ENCODE measurements around the gene TSPEAR.

The TSPEAR gene

GRCh38 chr21:44462086-44462833 lies 249.1 kb downstream of the TSPEAR start:
- DNase-seq (ENCODE audit: low spot score) = no peak

DNA sequence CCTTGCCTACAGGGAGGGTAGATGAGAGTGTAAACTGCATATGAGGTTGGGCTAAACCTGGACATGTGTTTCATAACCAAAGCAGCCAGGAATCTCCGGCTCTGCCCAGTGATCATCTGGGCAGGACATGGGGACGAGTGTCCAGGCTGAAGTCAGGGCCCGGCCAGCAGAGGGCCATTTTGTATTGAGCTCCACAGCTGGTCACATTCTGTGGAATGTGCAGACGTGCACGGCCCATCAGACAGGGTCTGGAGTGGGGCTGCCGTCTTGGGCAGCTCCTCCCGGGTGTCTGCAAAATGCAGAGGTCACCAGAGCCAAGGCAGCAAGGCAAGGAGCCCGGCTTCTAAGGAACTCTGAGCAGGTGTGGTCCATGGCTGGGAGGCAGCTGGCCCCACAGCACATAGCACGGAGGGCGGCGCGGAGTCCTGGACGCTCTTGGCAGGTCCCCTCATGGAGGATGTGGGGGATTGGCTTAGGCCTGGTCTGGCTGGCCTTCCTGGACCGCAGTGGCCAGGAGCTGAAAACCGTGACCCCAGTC lies 249.8 kb downstream of the TSPEAR start:
- no peak for DNase-seq (ENCODE audit: low spot score)

GRCh38 chr21:44461005-44461404 lies 250.4 kb downstream of the TSPEAR start:
- no peak for DNase-seq (ENCODE audit: low spot score)

DNA sequence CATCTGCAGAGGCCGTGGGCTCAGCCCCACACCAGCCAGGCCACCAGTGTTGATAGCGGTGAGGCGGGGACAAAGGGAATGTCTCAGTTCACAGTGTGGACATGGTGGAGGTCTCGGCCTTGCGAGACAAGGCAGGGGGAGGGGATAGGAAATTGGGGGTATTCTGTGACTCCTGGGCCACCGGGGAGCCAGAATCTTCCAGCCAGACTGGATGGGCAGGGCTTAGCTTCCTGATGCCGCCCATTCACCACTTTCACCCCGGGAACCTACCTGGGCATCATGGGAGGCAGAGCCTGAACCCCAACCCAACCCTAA lies 251.0 kb downstream of the TSPEAR start:
- DNase-seq (ENCODE audit: low spot score) = no peak

DNA sequence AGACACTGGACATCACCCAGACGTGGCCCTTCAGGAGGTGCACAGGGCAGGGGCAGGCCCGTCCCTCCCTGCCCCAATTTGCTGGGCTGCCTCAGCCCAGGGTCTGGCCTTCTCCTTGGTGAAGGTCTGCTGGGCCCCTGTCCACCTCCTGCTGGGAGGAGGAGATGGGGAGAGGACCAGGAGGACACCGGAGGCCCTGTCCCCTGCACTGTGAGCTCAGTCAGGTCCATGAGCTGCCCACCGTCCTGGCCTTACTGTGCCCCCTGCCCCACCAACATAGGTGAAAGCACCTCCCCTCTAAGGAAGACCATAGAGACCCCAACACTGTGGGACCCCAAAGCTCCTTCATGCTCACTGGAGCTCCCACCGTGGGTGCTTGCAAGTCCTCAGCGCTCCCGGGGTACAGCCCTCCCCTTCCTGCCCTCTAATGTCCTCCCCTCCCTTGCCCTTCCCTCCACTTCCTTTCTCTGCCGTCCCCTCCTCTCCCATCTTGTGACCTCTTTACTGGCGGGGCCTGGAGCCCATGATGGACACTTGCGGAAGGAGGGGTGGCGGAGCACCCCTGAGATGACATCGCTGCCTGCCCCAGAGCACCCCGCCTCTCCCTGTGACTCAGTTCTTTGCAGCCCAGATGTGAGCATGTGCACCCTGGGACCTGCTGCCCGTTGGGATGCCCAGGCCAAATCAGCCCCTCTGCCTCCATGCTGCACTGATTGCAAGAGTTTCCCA lies 251.5 kb downstream of the TSPEAR start:
- no peak for DNase-seq (ENCODE audit: low spot score)

DNA sequence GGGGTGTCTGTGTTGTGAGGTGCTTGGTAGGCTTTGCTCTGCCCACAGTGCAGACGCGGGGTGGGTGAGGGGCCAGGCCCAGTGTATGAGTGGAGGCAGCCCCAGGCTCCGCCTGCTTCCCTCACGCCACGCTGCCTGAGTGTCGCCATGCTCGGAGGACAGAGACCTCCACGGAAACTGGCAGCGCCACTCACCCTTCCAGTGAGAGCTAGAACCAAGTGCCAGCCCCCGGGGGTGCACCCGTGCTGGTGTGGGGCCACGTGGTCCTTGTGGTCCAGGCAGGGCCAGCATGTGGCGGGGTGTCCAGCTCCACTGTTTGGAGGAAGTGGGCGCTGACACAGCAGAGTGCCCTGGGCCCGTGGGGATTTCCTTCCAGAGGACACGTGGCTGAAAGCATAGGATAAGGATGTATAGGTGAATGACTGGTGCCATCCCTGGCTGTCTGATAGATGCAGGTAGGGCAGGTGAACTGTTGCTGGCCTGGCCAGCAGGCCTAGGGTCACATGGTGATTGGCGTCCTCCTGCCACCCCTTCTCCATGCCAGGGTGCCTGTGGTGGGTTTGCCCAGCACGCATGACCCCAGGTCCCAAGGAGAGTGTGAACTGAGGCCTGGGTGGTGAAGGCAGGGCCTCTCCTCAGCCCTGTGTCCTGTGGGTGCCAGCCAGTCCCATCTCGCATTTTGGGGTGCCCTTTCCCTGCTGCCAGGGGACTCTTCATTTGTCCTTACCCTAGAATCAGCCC lies 252.2 kb downstream of the TSPEAR start:
- no peak for DNase-seq (ENCODE audit: low spot score)

- DNase-seq (ENCODE audit: low spot score) = no peak
Observed at GRCh38 chr21:44456915-44457736, 254.2 kb downstream of the TSPEAR start.

- no peak for DNase-seq (ENCODE audit: low spot score)
Observed at GRCh38 chr21:44456214-44456914, 255.0 kb downstream of the TSPEAR start.

DNA sequence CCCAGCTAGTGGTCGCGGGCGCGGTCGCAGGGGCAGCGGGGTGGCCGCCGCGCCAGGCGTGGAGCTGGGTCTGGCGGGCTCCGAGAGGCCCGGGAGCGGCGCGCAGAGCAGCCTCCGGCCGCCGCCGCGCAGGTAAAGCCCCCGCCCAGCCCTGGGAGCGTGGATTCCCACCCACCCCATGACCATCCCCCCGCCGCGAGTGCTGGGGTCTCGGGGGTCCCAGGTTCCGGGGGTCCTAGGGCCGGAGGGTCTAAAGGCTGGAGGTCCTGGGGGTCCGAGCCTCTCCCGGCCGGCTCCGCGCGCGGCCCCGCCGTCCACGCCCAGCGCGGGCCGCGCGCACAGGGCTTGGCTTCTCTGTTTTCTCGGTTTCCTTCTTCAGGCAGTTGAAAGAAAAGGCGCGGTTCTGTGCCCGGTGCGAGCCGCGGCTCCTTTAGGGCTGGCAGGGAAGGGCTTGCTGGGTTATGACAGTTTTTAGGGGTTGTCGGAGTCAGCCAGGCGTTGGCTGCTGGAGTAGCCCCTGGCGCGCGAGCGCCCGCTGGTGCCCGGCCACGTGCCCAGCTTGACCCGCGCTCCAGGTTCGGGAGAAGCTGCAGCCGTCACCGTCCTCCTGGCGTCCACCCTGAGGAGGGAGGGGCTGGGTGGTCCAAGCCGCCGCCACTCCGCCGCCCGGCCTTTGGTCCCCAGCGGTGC lies 255.7 kb downstream of the TSPEAR start:
- peak; percentile 20 for DNase-seq (ENCODE audit: low spot score)

DNA sequence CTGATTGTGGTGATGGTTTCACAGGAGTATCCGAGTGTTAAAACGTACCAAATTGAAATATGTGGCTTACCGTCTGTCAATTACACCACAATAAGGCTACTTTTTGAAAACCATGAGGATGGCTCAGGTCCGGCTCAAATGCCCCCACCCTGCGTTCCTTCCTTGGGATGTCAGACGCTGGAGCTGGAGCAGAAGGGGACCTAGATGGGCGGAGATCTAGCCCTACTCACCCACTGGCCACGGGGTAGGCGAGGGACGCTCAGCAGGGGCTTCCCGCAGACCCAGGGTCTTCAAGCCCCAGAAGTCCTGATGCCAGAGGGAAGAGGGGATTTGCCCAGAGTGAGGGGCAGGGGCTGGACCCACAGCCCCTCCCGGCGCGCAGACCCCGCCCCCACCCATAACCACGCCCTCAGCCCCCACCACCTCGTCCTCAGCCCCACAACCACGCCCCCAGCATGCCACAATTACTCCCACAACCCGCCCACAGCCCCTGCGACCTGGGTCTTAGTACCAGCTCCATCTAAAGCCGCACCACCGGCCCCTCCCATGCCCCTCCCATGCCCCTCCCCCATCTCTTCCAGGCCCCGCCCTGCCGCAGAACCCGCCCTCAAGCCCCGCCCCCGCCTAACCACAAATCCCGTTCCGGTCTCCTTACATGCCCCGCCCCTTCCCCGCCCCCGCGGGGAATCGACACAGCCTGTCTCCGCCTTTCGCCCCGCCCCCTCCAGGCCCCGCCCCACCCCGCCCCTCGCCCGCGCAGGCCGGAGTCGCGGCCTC lies 256.4 kb downstream of the TSPEAR start, which contains the start of gene LRRC3:
Gene LRRC3, plus strand, starts transcription at position 764 of the 777 bp plus-strand sequence. CDS start 1,135 bp downstream, outside the sequence.
- peak; percentile 75 for DNase-seq (ENCODE audit: low spot score)

GRCh38 chr21:44454058-44454457 lies 257.3 kb downstream of the TSPEAR start:
- DNase-seq (ENCODE audit: low spot score) = no peak

DNA sequence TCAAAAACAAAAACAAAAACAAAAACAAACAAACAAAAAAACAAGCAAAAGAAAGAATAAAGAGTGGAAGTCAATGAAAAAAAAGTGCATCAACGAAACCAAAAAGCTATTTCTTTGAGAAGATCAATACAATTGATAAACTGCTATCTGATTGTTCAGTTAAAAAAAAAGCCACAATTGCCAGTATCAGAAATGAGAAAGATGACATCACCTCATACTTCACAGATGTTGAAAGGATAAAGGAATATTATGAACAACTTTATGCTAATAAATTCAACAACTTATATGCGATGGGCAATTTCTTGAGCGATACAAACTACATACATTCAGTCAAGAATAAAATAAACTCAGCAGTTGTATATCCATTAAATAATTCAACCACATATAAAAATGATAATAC lies 258.3 kb downstream of the TSPEAR start:
- no peak for DNase-seq (ENCODE audit: low spot score)

GRCh38 chr21:44450999-44451398 lies 260.4 kb downstream of the TSPEAR start:
- no peak for DNase-seq (ENCODE audit: low spot score)

DNA sequence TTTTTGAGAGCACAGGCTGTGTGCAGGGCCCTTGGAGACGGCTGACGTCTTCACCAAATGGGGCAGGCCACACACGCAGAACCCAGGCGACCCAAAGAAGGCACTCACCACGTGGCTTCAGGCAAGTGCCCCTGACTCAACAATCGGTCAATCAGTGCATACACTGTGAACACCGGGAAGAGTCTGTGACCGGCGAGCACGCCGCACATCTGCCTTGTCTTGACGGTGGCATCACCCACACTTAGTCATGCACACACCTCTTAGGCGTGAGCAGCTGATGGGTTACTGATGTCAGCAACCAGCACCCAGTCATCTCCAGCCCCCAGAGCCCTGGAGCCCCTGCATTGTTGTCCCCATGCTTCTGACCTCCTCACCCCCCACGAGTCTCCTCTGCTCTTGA lies 261.0 kb downstream of the TSPEAR start:
- DNase-seq (ENCODE audit: low spot score) = no peak

DNA sequence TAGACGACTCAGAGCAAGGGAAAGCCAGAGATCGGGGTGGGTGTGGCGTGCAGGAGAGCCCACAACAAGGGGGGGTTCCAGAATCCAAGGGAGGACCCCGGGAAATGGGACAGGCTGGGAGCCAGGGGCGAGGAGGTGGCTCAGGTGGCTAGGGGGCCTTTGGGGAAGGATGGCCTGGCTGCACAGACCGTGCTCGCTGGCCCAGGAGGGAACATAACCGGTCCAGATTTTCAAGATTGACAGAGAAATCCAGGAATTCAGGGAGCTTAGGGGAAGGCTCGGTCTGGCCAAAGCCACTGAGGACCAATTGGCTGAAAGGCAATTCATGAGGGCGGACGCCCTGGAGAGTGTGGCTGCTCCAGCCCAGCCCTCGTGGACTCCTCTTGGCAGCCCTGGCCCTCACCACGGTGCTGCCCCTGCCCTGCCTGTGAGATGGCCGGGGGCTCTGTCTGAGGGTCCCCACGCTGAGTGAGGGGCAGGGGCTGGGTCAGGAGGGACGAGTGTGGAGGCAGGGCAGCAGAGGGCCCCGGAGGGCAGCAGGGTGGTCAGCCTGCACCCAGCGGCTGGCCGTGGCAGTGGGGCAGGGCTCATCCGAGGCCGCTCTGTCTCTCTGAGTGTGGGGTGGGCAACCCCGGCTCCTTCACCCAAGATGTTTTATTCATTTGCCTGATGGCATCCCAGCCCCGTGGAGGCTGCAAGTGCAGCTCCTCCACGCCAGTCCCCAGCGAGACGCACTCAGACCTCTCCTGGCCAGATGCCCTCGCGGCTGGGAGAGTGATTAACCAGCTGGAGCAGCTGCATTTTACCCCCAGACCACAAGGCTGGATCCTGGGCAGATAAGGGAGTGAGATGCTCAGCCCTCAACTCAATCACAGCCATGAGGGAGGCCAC lies 261.7 kb downstream of the TSPEAR start:
- no peak for DNase-seq (ENCODE audit: low spot score)

- DNase-seq (ENCODE audit: low spot score) = no peak
Observed at GRCh38 chr21:44448651-44449131, 262.7 kb downstream of the TSPEAR start.
